Pancreas (tissue), 10 donors: ENCODE measurements around the gene THOC1. TPM values are rescaled to one million over a fixed set of nuclear protein-coding genes. Genes with fewer than 3 reads are reported as not detected.

Experiments
- ATAC-seq, 4 donors: fragments of 200-7000 bp; cut with Tn5 transposase; one replicate each; pipeline versions ENCODE4 v1.8.0 to v1.9.1; 2020; ENCODE audit warnings: mild to moderate bottlenecking in 4 of 4, moderate library complexity in 4 of 4
- DNase-seq, 6 donors: peaks; one replicate each; pipeline ENCODE4 v3.0.0-alpha.2; 2020
- FAIRE-seq: peaks from 2 replicates; lab custom pipeline; 2012; peaks lifted over from hg19 to GRCh38; lab: Jason Lieb, UNC
- H3K27ac ChIP-seq, 4 donors: fragments of 200-600 bp; sonication (generic); 1 replicate in 3 of 4; 2 replicates in 1 of 4; pipeline versions ENCODE4 v1.5.0 to v1.8.0; 2020
- H3K27me3 ChIP-seq, 4 donors: fragments of 200-600 bp; one replicate each; pipeline ENCODE4 v1.8.0; 2021
- H3K36me3 ChIP-seq, 3 donors: fragments of 200-600 bp; sonication (generic) in 1 of 3; one replicate each; pipeline versions ENCODE4 v1.5.0 to v1.8.0; 2020 to 2021
- H3K4me1 ChIP-seq, 3 donors: fragments of 200-600 bp; one replicate each; pipeline ENCODE4 v1.8.0; 2021
- H3K4me3 ChIP-seq, 4 donors: fragments of 200-600 bp; sonication (generic) in 2 of 4; one replicate each; pipeline versions ENCODE4 v1.5.0 to v1.8.0; 2020 to 2021
- H3K9me3 ChIP-seq, 4 donors: fragments of 200-600 bp; one replicate each; pipeline ENCODE4 v1.8.0; 2021
- WGBS, 2 donors: extraction: QIAGEN DNeasy Blood & Tissue Kit; methylation state at CpG; one replicate each; pipeline ENCODE4 v1.1.7; 2013; 5-methylcytosine and 5-hydroxymethylcytosine counted together
- intact Hi-C, 3 donors: fragments of 100-400 bp; cut with DNase I; formaldehyde crosslinking; loops; one replicate each; pipeline versions ENCODE4 v1.11.1 to v1.14.2; 2022
- polyA plus RNA-seq, 2 donors: library from polyadenylated mRNA; stranded (reverse); fragments of 200-250 nt; gene quantifications; one replicate each; pipeline ENCODE4 v1.2.3, GENCODE V29; 2013
- total RNA-seq, 6 donors: library from RNA; stranded (reverse); fragmentation: NEBNext Ultra II Directional in 4 of 6; extraction: Animal tissue kit (Norgen Biotek cat#: 25700) in 4 of 6; gene quantifications; one replicate each; pipeline versions ENCODE4 v1.2.1 to v1.2.4, GENCODE V29; 2021 to 2023
- TF ChIP-seq, protein P1 (sequence below), 4 donors: fragments of 200-600 bp; sonication (generic) in 3 of 4; IDR thresholded peaks; one replicate each; pipeline versions ENCODE4 v1.5.0 to v1.8.0; 2021; ENCODE audit warnings: antibody characterized with exemption in 4 of 4
- donor health status: healthy with polysubstance abuse.
- donor health status: DM: no; HTN: no; CAD: no; lungs with moderate emphysema.
- donor health status: DM: no; HTN: no; CAD: no.
- donor health status: control.
- donor health status: control.
- donor health status: Bipolar disorder and iron deficiency.
- donor health status: DM: yes; HTN: yes; CAD: no.
- donor health status: DM: no; HTN: no; CAD: no.
- donor health status: DM: no; HTN: no; CAD: no.
- donor health status: DM: yes; HTN: yes; CAD: no.

The THOC1 gene
- total and polyA plus RNA-seq, 8 donors = 7.3 to 63.9 (median 16.1) TPM

DNA sequence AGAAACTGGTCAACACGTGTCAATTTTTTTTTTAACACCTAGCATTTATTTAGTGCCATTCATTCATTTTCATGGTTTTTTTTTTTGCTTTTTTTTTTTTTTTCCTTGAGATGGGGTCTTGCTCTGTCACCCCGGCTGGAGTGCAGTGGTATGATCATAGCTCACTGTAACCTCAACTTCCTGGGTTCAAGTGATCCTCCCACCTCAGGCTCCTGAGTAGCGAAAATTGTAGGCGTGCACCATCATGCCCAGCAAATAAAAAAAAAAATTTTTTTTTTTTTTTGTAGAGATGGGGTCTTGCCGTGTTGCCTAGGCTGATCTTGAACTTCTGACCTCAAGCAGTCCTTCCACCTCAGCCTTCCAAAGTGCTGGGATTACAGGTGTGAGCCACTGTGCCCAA, 88.3 kb downstream of the THOC1 start:
- intact Hi-C loops = no loop called here
- H3K27me3 ChIP-seq = no peaks in the 10 kb centered on the region
- TF ChIP-seq, protein P1, sequence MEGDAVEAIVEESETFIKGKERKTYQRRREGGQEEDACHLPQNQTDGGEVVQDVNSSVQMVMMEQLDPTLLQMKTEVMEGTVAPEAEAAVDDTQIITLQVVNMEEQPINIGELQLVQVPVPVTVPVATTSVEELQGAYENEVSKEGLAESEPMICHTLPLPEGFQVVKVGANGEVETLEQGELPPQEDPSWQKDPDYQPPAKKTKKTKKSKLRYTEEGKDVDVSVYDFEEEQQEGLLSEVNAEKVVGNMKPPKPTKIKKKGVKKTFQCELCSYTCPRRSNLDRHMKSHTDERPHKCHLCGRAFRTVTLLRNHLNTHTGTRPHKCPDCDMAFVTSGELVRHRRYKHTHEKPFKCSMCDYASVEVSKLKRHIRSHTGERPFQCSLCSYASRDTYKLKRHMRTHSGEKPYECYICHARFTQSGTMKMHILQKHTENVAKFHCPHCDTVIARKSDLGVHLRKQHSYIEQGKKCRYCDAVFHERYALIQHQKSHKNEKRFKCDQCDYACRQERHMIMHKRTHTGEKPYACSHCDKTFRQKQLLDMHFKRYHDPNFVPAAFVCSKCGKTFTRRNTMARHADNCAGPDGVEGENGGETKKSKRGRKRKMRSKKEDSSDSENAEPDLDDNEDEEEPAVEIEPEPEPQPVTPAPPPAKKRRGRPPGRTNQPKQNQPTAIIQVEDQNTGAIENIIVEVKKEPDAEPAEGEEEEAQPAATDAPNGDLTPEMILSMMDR (IDR thresholded peaks at IDR 0.05) = no peak
- WGBS, 2 donors = 89 to 96% methylated on average over 5 of the region's 5 CpGs
- H3K27ac ChIP-seq = no peak overlapping the region
- FAIRE-seq (no peak), ATAC-seq (no peak), DNase-seq (no peak)
- no peaks in the 10 kb centered on the region for H3K9me3 ChIP-seq
- no peaks in the 10 kb centered on the region for H3K4me1 ChIP-seq
- H3K36me3 ChIP-seq = peaks cover 0 to 5% (median 0%) of the 10 kb centered on the region in 3 donors
- H3K4me3 ChIP-seq = no peak overlapping the region

GRCh38 chr18:172361-172760, 95.5 kb downstream of the THOC1 start:
- no peak for FAIRE-seq
- Histone ChIP-seq H3K27me3 (no peaks in the 10 kb centered on the region), H3K4me3 (no peak overlapping the region), H3K4me1 (no peaks in the 10 kb centered on the region), H3K9me3 (no peaks in the 10 kb centered on the region), H3K36me3 (peaks cover 0 to 12% (median 0%) of the 10 kb centered on the region in 3 donors), H3K27ac (no peak overlapping the region)
- no peak for ATAC-seq
- TF ChIP-seq, protein P1 (IDR thresholded peaks at IDR 0.05) = no peak
- 92 to 93% methylated on average over 5 of the region's 5 CpGs for WGBS, 2 donors
- intact Hi-C loops = no loop called here
- no peak for DNase-seq

Other genes with a start within 250 kb of the THOC1 start
- under 1 TPM in 1 of 6 donors, not detected in 5; 0.35 TPM for gene TUBB8B, start 218.4 kb downstream of the THOC1 start, total RNA-seq
- gene TUBB8B, start 218.4 kb downstream of the THOC1 start, polyA plus RNA-seq = under 1 TPM in 1 of 2 donors, not detected in 1; 0.80 TPM
- gene USP14, start 109.5 kb downstream of the THOC1 start, total RNA-seq = 10 to 100 TPM; 10.3 to 21.4 (median 16.6) TPM
- 10 to 100 TPM in 1 of 2 donors, 1 to 10 TPM in 1; 6.8 to 11.6 TPM for gene USP14, start 109.5 kb downstream of the THOC1 start, polyA plus RNA-seq
- 1 to 10 TPM in 4 of 6 donors, under 1 TPM in 2; 0.56 to 5.5 (median 2.5) TPM for gene COLEC12, start 232.7 kb upstream of the THOC1 start, total RNA-seq
- under 1 TPM; 0.35 to 0.76 TPM for gene COLEC12, start 232.7 kb upstream of the THOC1 start, polyA plus RNA-seq